AG04449 (cell line): ENCODE results near the gene CADPS.

Experiments
- CTCF ChIA-PET: fragments of 350-600 bp; formaldehyde crosslinking; extraction: SDS; loops from one replicate; lab custom pipeline; 2021; ENCODE audit warnings: antibody characterized with exemption; lab: Yijun Ruan, JAX
- POLR2A ChIA-PET: fragments of 400-600, 350-600 bp; formaldehyde crosslinking; extraction: SDS; loops from one replicate; lab custom pipeline; 2020; ENCODE audit warnings: antibody characterized with exemption, inconsistent platforms; lab: Yijun Ruan, JAX
- DNase-seq: peaks from one replicate; pipeline ENCODE4 v3.0.0-alpha.2; 2010; ENCODE audit warnings: low read depth, low spot score
- H3K4me3 ChIP-seq: 2 replicates; pipeline ENCODE4 v1.5.1; 2011; ENCODE audit warnings: low read depth, mild to moderate bottlenecking, control low read depth, low read length
- TF ChIP-seq, protein P1 (sequence below): IDR thresholded peaks from one replicate; pipeline ENCODE4 v1.5.1; 2011; ENCODE audit warnings: mild to moderate bottlenecking, moderate library complexity, low read length, control low read depth, inconsistent platforms; ENCODE audit not compliant: insufficient read depth; ENCODE audit errors: missing control alignments

Gene CADPS

GRCh38 chr3:62367763-62368195, 507.4 kb downstream of the CADPS start:
- TF ChIP-seq, protein P1, sequence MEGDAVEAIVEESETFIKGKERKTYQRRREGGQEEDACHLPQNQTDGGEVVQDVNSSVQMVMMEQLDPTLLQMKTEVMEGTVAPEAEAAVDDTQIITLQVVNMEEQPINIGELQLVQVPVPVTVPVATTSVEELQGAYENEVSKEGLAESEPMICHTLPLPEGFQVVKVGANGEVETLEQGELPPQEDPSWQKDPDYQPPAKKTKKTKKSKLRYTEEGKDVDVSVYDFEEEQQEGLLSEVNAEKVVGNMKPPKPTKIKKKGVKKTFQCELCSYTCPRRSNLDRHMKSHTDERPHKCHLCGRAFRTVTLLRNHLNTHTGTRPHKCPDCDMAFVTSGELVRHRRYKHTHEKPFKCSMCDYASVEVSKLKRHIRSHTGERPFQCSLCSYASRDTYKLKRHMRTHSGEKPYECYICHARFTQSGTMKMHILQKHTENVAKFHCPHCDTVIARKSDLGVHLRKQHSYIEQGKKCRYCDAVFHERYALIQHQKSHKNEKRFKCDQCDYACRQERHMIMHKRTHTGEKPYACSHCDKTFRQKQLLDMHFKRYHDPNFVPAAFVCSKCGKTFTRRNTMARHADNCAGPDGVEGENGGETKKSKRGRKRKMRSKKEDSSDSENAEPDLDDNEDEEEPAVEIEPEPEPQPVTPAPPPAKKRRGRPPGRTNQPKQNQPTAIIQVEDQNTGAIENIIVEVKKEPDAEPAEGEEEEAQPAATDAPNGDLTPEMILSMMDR = no peak
- H3K4me3 ChIP-seq = no peak overlapping the region
- ChIA-PET CTCF (interaction anchor here (1.4 kb wide), 1 partner anchor 36 kb away, joined by 6 read pairs; no protein-coding TSS in a partner anchor), POLR2A (no interaction called here)
- no peak for DNase-seq

DNA sequence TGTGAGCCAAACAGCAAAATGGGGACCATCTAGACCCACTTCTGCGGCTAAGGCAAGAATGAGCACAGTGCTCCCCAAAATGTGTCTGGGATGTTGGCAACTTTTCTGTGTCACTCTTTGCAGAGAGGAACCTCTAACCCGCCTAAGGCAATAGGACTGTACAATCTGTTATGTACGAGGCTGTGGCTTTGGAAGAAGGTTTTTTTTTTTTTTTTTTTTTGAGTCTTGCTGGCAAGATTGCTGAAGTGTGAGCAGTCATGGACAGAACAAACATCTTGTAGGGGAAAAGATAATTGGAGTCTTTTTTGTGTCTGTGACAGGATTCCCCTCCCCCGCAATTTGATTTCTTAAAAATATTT, 509.1 kb downstream of the CADPS start:
- POLR2A ChIA-PET = no interaction called here
- CTCF ChIA-PET = no interaction called here
- TF ChIP-seq, protein P1 = no peak

DNA sequence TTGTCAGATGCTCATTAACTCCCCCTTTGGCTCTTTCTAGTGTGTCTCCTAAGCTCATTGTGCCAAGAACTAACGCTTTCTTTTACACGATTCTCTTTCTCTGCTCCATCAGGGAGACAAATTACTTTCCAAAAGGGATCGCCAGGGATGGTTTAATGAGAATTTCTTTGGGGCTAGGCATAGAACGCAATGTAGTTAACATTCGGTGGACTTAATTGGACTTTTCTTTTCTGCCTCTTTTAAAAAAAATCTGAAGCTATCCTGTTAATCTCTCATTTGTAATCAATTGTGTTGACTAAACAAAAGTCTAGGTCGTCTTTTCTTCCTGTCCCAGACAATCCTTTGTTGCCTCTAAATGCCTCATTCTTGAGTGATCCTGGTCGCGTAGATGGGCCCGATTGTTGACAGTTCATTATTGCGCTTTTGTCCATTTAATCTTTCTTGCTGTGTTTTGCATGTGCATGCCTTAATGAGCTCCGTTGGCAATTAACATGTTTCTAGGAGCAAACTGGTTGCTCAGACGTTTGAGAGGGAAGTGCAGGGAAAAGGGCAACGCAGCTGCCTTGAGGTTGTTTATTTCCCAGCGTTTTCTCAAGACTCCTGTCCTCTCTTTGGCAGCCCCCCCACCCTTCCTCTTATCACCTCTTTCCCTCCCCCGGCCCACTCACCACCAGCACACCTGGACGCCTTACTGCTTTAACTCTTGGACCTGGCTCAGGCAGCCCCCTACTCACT, 509.7 kb downstream of the CADPS start:
- TF ChIP-seq, protein P1 = no peak
- CTCF ChIA-PET = no interaction called here
- no peak for DNase-seq
- POLR2A ChIA-PET = no interaction called here
- no peak overlapping the region for H3K4me3 ChIP-seq

More for the DNA sequence above, 509.1 kb downstream of the CADPS start:
- no peak overlapping the region for H3K4me3 ChIP-seq
- DNase-seq = no peak

DNA sequence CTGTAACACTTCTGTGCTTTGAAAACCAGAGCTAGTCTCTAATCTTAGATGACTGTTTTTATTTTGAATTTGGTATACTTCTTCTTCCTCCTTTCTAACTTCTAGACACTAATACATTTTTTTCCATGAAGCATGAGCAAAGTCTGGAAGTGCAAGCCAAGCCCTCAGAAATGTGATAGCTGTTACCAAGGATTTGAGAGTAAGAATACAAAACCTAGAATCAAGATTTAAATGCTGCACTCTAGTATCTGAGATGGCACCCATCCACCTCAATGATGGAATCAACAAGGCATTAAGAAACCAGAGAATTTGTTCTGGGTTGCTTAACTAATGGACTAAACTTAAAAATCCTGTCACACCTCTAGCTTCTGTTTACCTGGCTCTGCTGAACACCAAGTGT, 511.0 kb downstream of the CADPS start:
- CTCF ChIA-PET = no interaction called here
- POLR2A ChIA-PET = no interaction called here
- H3K4me3 ChIP-seq = no peak overlapping the region
- no peak for DNase-seq
- TF ChIP-seq, protein P1 = no peak

GRCh38 chr3:62363275-62363674, 511.9 kb downstream of the CADPS start:
- TF ChIP-seq, protein P1 = no peak
- H3K4me3 ChIP-seq = no peak overlapping the region
- POLR2A ChIA-PET = no interaction called here
- CTCF ChIA-PET = no interaction called here
- no peak for DNase-seq

DNA sequence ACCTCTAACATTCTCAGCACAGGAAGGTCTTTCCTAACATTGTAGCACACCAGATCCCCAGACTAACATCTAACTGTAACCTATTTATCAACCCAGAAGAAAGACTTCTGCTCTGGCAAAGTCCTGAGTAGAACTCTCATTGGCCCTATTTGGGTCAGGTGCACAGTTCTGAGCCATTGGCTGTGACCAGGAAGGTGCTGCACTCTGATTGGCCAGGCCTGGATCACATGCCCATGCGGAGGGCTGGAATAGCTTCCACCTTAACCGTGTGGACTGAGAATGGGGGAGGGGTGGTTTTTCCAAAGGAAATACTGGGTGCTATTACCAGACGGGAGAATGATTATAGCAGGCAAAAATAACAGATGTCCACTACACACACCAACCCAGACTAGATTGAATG, 513.4 kb downstream of the CADPS start:
- ChIA-PET CTCF (no interaction called here), POLR2A (no interaction called here)
- TF ChIP-seq, protein P1 = no peak
- no peak overlapping the region for H3K4me3 ChIP-seq
- DNase-seq = no peak
